ENCODE results near the gene ERCC6L2.

GRCh38 chr9:95992536-95992935 is 117.0 kb downstream of the ERCC6L2 start:
- TF ChIP-seq SRF (IDR thresholded peaks at IDR 0.05; ENCODE audit: low read depth, low read length) (no peak), CTCF (IDR thresholded peaks at IDR 0.05; ENCODE audit: control extremely low read depth in 1 of 3, insufficient read depth in 1 of 3, low read depth in 1 of 3, low read length in 3 of 3) (no peak), TBP (IDR thresholded peaks at IDR 0.05; ENCODE audit: low read depth, low read length) (no peak), SAP30 (IDR thresholded peaks at IDR 0.05; ENCODE audit: insufficient read depth, insufficient replicate concordance, low read length) (no peak), CBX5 (IDR thresholded peaks at IDR 0.05; ENCODE audit: low read depth, low read length) (no peak), CEBPB (IDR thresholded peaks at IDR 0.05; ENCODE audit: low read depth, low read length) (no peak), SP4 (IDR thresholded peaks at IDR 0.05; ENCODE audit: low read length) (no peak), KDM5A (IDR thresholded peaks at IDR 0.05; ENCODE audit: low read length) (no peak), HDAC6 (IDR thresholded peaks at IDR 0.05; ENCODE audit: low read depth, low read length) (no peak), JUND (IDR thresholded peaks at IDR 0.05; ENCODE audit: low read length) (no peak)
